Activated CD4-positive, CD25-positive, alpha-beta regulatory T cell treated with anti-CD3 and anti-CD28 coated beads, Interleukin-2, amount 50 U/mL, for 24 hours (primary cell): ENCODE results near the gene LNPEP.
"Not testable (repeated sequence)": the region's sequence is repeated elsewhere in the genome, so short reads cannot be mapped to it uniquely, and the experiment has no call there.

ENCODE experiments used
- ATAC-seq, 2 donors: fragments of 150-1000 bp; cut with Tn5 transposase; one replicate each; pipeline ENCODE4 v1.10.0; 2021; ENCODE audit warnings: mild to moderate bottlenecking in 1 of 2, moderate library complexity in 1 of 2

The LNPEP gene

DNA sequence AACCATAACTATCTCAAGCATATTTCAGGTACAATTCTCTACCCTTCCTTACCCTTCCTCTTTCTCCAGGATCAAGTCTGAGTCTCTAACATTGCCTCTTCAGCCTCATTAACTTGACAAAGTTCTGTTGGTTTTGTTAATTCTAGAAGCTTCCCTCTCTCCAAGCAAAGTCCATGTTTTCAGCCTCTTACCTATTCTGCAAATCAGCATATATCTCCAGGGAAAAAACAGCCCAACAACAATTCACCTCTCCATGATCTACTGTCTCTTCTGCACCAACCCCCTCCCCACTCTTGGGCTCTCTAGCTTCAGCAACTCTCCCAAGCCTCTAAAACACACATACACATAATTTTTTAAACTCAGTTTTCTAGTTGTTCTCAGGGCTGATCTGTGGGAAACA, 134.4 kb downstream of the LNPEP start:
- no peak for ATAC-seq

DNA sequence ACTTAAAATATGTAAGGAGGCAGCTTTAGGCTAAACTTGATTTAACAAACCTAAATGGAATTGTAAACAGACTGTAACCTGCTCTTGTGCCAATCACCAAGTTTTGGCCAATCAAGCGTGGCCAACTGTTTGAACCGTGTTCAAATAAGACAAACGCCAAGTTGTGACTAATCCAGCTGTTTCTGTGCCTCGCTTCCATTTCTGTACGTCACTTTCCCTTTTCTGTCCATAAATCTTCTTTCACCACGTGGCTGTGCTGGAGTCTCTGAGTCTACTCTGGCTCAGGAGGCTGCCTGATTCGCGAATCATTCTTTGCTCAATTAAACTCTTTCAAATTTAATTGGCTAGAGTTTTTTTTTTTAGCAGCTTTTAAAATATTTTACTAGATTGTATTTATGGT, 135.2 kb downstream of the LNPEP start:
- no peak for ATAC-seq

DNA sequence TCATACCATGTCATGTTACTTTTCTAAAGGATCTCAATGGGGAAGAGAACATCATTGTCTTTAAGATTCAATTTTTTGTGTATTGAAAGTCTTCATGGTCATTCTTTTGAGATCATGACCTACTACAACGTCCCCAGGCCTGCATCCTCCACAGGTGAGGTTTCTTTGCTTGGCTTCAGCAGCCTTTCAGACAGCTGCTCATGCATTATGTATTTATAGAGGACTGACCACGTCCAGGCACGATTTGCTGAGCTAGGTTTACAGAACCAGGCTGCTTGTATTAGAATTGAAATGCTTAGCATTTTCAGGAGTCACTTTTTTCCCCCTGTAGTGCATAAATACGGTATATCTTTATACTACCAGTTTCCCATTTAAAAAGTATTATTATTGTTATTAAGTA, 136.1 kb downstream of the LNPEP start:
- ATAC-seq = no peak

DNA sequence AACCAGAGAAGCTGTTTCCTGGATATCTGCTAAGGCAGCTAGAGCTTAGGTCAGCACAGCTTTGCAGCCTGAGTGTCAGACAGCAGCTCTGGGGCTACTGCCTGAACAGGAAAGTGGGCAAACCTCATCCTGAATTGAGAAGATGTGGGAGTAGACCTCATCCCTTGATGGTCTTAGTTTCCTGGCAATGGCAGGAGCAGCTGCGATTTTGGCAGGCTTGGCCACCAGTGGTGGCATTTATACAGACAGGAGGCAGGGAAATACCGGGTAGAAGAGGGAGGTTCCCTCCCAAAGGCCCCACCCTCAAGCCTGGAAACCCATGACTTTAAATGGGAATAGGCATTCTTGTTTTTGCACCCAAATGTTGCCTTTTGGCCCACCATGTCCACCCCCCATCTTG, 136.8 kb downstream of the LNPEP start:
- no peak for ATAC-seq

DNA sequence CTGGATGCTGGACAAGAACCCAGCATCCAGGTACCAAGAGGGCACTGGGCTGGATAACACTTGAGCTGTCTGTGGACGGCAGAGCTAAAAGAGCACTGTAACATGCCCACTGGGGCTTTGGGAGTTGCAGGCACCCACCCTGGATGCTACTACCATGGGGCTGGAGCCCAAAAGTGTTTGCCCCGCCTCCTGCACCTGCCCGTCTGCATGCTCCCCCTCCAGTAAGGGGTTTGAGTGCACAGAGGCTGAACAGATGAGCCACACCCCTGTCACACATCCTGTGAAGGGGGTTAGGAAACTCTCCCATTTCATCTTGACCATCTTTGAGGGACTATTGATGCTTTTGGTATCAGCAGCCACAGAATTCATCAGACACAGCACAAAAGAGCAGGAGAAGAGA, 137.5 kb downstream of the LNPEP start:
- ATAC-seq = no peak

DNA sequence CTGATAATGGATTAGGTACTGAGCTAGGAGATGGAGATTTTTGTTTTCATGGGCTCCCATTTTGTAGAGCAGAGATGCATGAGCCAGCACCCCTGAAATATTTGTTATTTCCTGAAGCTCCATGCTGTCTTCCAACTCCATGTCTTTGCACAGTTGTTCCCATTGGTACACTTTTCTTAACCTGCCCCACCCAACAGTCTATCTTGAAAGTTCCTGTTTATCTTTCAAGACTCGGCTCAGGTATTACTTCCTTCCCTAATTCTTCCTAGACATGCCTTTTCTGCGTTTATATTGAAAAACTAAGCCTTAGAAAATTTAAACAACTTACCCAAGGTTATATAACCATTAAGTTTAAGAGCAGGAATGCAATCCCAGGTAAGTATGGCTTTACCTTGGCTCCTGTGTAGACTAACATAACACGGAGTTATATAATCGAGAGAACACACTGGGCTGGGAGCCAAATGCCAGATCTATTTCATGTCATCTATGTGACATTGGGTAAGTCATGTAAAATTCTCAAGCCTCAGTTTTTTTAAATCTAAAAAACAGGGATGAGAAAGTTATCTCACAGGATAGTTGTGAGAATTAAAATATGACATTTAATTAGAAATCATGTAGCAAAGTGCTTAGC, 139.1 kb downstream of the LNPEP start:
- no peak for ATAC-seq

DNA sequence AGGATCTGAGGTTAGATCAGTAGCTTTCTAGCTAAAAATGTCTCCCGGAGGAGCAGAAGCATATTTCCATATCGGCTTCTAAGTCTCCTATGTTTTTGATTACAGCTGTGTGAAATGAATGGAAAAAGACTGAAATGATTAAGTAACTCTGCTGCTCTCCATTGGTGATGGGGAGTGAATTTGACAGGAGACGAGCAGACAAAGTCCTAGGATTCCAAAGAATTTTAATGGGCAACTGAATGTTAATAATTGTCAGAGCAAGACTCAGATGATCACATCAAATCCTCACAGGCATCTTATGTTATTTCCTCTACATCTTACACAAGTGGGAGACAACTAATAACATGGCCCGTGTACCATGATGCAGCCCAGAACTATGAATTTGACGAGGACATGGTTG, 139.8 kb downstream of the LNPEP start:
- ATAC-seq = no peak

DNA sequence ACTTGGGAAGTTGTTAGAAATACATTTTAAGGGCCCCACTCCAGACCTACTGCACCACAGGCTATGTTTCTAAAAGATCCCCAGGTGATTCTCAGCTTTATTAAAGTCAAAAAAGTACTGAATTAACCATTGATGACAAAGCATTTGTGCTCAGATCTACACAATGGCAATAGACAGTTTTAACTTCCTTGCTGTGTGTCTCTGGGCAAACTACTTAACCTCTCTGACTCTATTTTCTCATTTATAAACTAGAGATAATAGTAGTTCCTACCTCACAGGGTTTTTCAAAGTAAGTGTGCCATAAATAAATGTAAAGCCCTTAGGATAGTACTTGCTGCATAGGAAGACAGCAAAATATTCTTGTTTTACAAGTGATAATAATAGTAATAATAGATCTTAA, 140.2 kb downstream of the LNPEP start:
- no peak for ATAC-seq

DNA sequence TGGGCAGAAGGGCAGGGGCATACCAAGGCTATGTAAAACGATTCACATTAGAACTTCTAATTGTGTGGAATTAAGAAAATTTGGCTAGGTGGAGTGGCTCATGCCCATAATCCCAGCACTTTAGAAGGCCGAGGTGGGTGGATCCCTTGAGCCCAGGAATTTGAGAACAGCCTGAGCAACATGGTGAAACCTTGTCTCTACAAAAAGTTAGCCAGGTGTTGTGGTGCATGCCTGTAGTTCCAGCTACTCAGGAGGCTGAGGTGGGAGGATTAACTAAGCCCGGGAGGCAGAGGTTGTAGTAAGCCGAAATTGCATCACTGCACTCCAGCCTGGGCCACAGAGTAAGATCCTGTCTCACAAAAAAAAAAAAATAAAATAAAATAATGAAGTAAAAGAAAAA, 141.4 kb downstream of the LNPEP start:
- no peak for ATAC-seq

DNA sequence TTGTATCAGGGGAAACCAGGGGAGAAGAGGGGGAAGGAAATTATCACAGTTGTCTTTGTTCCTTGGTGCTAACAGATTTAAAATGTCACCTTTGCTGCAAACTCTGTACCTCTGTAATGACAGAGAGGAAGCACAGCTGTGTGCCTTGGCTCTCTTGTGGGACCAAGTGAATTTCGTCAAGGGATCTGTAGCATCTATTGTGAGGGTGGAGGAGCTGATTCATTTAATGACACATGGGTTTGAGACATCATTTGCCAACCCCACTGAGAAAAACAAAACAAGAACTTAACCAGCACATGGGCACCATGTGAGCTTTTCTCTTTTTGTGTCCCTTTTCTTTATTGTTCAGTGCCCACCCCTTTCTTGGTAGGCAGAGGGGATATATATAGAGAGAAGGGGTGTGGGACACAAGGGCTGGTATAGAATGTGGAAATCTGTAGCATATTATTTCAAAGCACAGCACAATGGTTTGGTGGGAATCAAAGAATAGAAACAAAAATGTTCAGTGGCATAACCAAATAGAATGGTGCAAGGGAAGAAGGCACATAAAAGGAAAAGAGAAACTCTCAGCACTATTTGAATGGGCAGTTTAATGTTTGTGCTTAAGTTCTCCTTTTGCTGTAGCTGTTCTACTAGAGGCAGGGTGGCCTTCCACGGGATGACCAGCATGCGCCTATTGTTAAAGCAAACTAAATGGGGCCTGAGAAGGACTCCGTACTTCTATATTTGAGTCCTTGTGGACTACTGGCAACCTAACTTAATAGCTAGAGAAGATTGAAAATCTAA, 143.3 kb downstream of the LNPEP start:
- no peak for ATAC-seq

DNA sequence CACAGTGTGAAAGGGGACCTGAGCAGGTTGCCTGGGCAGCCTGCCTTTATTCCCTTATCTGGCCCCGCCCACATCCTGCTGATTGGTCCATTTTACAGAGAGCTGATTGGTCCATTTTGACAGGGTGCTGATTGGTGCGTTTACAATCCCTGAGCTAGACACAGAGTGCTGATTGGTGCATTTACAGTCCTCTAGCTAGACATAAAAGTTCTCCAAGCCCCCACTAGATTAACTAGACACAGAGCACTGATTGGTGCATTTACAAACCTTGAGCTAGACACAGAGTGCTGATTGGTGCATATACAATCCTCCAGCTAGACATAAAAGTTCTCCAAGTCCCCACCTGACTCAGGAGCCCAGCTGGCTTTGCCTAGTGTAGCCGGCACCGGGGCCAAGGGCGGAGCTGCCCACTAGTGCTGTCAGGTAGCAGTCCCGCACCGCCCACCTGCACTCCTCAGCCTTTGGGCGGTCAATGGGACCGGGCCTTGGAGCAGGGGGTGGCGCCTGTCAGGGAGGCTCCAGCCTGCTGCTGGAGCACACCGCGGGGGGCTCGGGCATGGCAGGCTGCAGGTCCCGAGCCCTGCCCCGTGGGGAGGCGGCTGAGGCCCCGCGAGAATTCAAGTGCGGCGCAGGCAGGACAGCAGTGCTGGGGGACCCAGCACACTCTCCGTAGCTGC, 149.0 kb downstream of the LNPEP start:
- not testable (repeated sequence) for ATAC-seq

DNA sequence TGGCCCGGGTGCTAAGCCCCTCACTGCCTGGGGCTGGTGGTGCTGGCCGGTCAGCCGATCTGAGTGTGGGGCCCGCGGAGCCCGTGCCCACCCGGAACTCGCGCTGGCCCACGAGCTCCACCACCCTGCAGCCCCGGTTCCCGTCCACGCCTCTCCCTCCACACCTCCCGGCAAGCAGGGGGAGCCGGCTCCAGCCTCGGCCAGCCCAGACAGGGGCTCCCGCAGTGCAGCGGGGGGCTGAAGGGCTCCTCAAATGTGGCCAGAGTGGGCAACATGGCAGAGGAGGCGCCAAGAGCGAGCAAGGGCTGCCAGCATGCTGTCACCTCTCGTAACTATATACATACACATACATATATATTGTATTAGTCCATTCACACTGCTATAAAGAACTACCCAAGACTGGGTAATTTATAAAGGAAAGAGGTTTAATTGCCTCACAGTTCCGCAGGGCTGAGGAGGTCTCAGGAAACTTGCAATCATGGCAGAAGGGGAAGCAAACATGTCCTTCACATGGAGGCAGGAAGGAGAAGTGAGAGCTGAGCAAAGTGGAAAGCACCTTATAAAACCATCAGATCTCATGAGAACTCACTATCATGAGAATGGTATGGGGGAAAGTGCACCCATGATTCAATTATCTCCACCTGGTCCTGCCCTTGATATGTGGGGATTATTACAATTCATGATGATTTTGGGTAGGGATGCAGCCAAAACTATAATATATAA, 149.7 kb downstream of the LNPEP start:
- ATAC-seq = no peak
